ENCODE results near the gene DESI2. TPM values are rescaled to one million over a fixed set of nuclear protein-coding genes. Genes with fewer than 3 reads are reported as not detected.

The DESI2 gene
- total RNA-seq, 1 donor: 42.0 TPM

DNA sequence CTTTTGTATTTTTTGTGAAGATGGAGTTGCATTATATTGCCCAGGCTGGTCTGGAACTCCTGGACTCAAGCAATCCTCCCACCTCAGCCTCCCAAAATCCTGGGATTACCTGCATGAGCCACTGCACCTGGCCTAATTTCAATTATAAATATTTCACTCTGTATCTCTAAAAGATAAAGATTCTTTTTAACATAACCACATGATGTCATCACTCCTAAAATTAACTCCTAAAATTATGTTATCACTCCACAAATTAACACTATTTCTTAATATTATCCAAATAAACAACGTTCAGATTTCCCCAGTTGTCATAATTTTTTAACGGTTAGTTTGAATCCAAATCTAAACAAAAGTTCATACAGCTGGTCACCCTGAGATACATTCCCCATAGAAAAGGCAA, 43.0 kb downstream of the DESI2 start:
- Histone ChIP-seq H3K4me3 (ENCODE audit: insufficient read depth, low read length) (no peak overlapping the region), H3K36me3 (ENCODE audit: insufficient read depth, low read length) (peaks cover 26% of the 10 kb centered on the region), H3K27ac (ENCODE audit: low read depth, low read length) (no peak overlapping the region), H3K9me3 (ENCODE audit: low read depth, low read length) (no peaks in the 10 kb centered on the region), H3K27me3 (ENCODE audit: insufficient read depth, low read length) (no peaks in the 10 kb centered on the region), H3K79me2 (ENCODE audit: insufficient read depth, low read length) (no peaks in the 10 kb centered on the region), H3K4me2 (ENCODE audit: insufficient read depth, low read length) (no peak overlapping the region), H4K20me1 (ENCODE audit: insufficient read depth, low read length) (no peaks in the 10 kb centered on the region), H2AFZ (ENCODE audit: low read length) (no peak overlapping the region), H3K4me1 (ENCODE audit: insufficient read depth, low read length) (no peaks in the 10 kb centered on the region)
- DNase-seq (ENCODE audit: insufficient read length, low spot score, missing footprints): no peak
- TF ChIP-seq, protein P1, sequence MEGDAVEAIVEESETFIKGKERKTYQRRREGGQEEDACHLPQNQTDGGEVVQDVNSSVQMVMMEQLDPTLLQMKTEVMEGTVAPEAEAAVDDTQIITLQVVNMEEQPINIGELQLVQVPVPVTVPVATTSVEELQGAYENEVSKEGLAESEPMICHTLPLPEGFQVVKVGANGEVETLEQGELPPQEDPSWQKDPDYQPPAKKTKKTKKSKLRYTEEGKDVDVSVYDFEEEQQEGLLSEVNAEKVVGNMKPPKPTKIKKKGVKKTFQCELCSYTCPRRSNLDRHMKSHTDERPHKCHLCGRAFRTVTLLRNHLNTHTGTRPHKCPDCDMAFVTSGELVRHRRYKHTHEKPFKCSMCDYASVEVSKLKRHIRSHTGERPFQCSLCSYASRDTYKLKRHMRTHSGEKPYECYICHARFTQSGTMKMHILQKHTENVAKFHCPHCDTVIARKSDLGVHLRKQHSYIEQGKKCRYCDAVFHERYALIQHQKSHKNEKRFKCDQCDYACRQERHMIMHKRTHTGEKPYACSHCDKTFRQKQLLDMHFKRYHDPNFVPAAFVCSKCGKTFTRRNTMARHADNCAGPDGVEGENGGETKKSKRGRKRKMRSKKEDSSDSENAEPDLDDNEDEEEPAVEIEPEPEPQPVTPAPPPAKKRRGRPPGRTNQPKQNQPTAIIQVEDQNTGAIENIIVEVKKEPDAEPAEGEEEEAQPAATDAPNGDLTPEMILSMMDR (IDR thresholded peaks at IDR 0.05; ENCODE audit: extremely low read depth, low read depth, low read length): no peak

DNA sequence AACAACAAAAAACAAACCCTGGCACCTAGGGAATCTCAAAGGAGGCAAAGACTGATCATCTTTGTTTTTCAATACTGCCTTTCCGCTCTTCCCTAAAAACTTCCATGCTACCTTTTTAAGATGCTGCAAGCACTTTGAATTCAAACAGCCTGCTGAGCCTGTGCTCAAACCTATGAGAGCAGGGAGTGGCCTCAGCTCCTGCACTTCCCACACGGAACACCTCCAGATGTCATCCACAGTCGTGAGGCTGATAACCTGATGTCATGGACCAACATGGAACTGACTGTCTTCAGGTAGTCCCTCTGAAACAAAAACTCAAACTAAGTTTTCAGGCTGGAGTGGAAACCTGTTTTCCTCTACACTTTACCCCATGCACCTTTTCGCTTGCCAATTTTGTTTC, 46.8 kb downstream of the DESI2 start:
- Histone ChIP-seq H3K9me3 (ENCODE audit: low read depth, low read length) (no peaks in the 10 kb centered on the region), H3K36me3 (ENCODE audit: insufficient read depth, low read length) (peaks cover 17% of the 10 kb centered on the region), H4K20me1 (ENCODE audit: insufficient read depth, low read length) (no peaks in the 10 kb centered on the region)

DNA sequence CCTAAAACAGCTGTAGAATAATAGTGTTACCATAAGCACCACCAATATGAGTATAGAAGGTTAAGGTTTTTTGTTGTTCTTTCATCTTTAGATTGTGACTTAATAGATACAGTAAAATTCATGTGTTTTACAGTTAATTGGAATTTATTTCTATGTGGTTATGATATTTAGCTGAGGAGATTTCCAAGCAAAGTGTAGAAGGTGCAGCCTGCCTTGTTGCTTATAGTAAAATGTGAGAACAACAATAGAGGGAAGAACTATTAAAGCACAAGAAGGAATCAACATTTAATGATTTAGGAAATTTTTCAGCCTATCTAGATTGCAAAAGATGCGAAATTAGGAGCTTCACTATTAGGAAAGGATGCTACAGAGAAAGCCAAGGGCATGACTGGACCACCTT, 47.9 kb downstream of the DESI2 start:
- DNase-seq (ENCODE audit: insufficient read length, low spot score, missing footprints): no peak
- no peaks in the 10 kb centered on the region for H4K20me1 ChIP-seq (ENCODE audit: insufficient read depth, low read length)
- no peaks in the 10 kb centered on the region for H3K27me3 ChIP-seq (ENCODE audit: insufficient read depth, low read length)

More for the DNA sequence above, 46.8 kb downstream of the DESI2 start:
- Histone ChIP-seq H3K79me2 (ENCODE audit: insufficient read depth, low read length) (no peaks in the 10 kb centered on the region), H2AFZ (ENCODE audit: low read length) (no peak overlapping the region), H3K4me1 (ENCODE audit: insufficient read depth, low read length) (no peaks in the 10 kb centered on the region), H3K27me3 (ENCODE audit: insufficient read depth, low read length) (no peaks in the 10 kb centered on the region), H3K27ac (ENCODE audit: low read depth, low read length) (no peak overlapping the region), H3K4me2 (ENCODE audit: insufficient read depth, low read length) (no peak overlapping the region), H3K4me3 (ENCODE audit: insufficient read depth, low read length) (no peak overlapping the region)
- TF ChIP-seq, protein P1 (IDR thresholded peaks at IDR 0.05; ENCODE audit: extremely low read depth, low read depth, low read length): no peak
- DNase-seq (ENCODE audit: insufficient read length, low spot score, missing footprints): no peak

DNA sequence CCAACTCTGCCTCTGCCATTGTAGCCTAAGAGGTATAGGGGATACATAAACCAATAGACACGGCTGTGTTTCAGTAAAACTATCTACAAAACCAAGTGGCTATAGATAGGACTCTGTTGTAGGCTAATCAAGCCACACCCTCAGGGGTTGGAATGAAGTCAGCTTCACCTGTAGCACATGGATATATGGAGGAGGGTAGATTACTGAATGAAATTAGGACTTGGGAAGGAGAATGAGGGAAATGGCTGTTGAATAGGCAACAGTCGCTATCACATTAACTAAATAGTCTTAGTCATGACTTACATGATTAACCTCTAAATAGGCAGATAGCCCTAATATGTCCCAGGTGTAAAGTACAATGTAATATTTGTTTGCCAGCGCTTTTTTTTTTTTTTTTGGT, 49.7 kb downstream of the DESI2 start:
- Histone ChIP-seq H4K20me1 (ENCODE audit: insufficient read depth, low read length) (no peaks in the 10 kb centered on the region), H3K27me3 (ENCODE audit: insufficient read depth, low read length) (no peaks in the 10 kb centered on the region), H3K79me2 (ENCODE audit: insufficient read depth, low read length) (no peaks in the 10 kb centered on the region), H3K4me1 (ENCODE audit: insufficient read depth, low read length) (no peaks in the 10 kb centered on the region), H3K4me2 (ENCODE audit: insufficient read depth, low read length) (no peak overlapping the region), H3K9me3 (ENCODE audit: low read depth, low read length) (no peaks in the 10 kb centered on the region), H3K4me3 (ENCODE audit: insufficient read depth, low read length) (no peak overlapping the region), H2AFZ (ENCODE audit: low read length) (no peak overlapping the region), H3K36me3 (ENCODE audit: insufficient read depth, low read length) (peaks cover 28% of the 10 kb centered on the region), H3K27ac (ENCODE audit: low read depth, low read length) (no peak overlapping the region)
- TF ChIP-seq, protein P1 (IDR thresholded peaks at IDR 0.05; ENCODE audit: extremely low read depth, low read depth, low read length): no peak
- DNase-seq (ENCODE audit: insufficient read length, low spot score, missing footprints): no peak

More for the DNA sequence above, 47.9 kb downstream of the DESI2 start:
- no peak overlapping the region for H3K4me2 ChIP-seq (ENCODE audit: insufficient read depth, low read length)
- H3K27ac ChIP-seq (ENCODE audit: low read depth, low read length): no peak overlapping the region
- no peak overlapping the region for H3K4me3 ChIP-seq (ENCODE audit: insufficient read depth, low read length)
- peaks cover 23% of the 10 kb centered on the region for H3K36me3 ChIP-seq (ENCODE audit: insufficient read depth, low read length)
- TF ChIP-seq, protein P1 (IDR thresholded peaks at IDR 0.05; ENCODE audit: extremely low read depth, low read depth, low read length): no peak
- H3K79me2 ChIP-seq (ENCODE audit: insufficient read depth, low read length): no peaks in the 10 kb centered on the region
- H2AFZ ChIP-seq (ENCODE audit: low read length): no peak overlapping the region
- H3K4me1 ChIP-seq (ENCODE audit: insufficient read depth, low read length): no peaks in the 10 kb centered on the region
- no peaks in the 10 kb centered on the region for H3K9me3 ChIP-seq (ENCODE audit: low read depth, low read length)

All from osteoblast (primary cell).